SK-N-SH (cell line): ENCODE results near the gene CUL1.

ENCODE experiments used
- EP300 ChIP-seq, 2 experiments: IDR thresholded peaks; 2 replicates each; pipeline versions ENCODE4 v1.4.0 to v1.6.1; 2012; ENCODE audit warnings: borderline replicate concordance in 1 of 2, low read depth in 1 of 2, low read length in 1 of 2
- EZH2phosphoT487 ChIP-seq: fragments of 200-600 bp; sonication (generic); IDR thresholded peaks from 2 replicates; pipeline ENCODE4 v1.6.1; 2017; ENCODE audit warnings: low read depth, mixed run types, mild to moderate bottlenecking, antibody characterized with exemption, moderate library complexity, borderline replicate concordance
- MXI1 ChIP-seq: IDR thresholded peaks from 2 replicates; pipeline ENCODE4 v1.6.1; 2012; ENCODE audit warnings: mild to moderate bottlenecking, low read depth, low read length, improper control_type of control experiment
- POLR2AphosphoS5 ChIP-seq: IDR thresholded peaks from 2 replicates; pipeline ENCODE4 v1.6.1; 2012; ENCODE audit warnings: low read depth, low read length
- RFX5 ChIP-seq: IDR thresholded peaks from 2 replicates; pipeline ENCODE4 v1.6.1; 2012; ENCODE audit warnings: mild to moderate bottlenecking, improper control_type of control experiment, low read length
- SIN3A ChIP-seq: IDR thresholded peaks from 2 replicates; pipeline ENCODE4 v1.6.1; 2012; ENCODE audit warnings: low read depth, mild to moderate bottlenecking, low read length, moderate library complexity, borderline replicate concordance
- SMC3 ChIP-seq: IDR thresholded peaks from 2 replicates; pipeline ENCODE4 v1.6.1; 2012; ENCODE audit warnings: low read depth, low read length, improper control_type of control experiment
- TAF1 ChIP-seq: IDR thresholded peaks from 2 replicates; pipeline ENCODE4 v1.6.1; 2012; ENCODE audit warnings: low read depth, mild to moderate bottlenecking, low read length, moderate library complexity, borderline replicate concordance
- TEAD4 ChIP-seq: IDR thresholded peaks from 2 replicates; pipeline ENCODE4 v1.4.0; 2012; ENCODE audit warnings: mild to moderate bottlenecking, borderline replicate concordance; ENCODE audit not compliant: insufficient read depth
- TF ChIP-seq, protein P1 (sequence below): fragments of 200-600 bp; sonication (generic); IDR thresholded peaks from 2 replicates; pipeline ENCODE4 v1.6.1; 2017; ENCODE audit warnings: antibody characterized with exemption, mild to moderate bottlenecking, moderate library complexity

DNA sequence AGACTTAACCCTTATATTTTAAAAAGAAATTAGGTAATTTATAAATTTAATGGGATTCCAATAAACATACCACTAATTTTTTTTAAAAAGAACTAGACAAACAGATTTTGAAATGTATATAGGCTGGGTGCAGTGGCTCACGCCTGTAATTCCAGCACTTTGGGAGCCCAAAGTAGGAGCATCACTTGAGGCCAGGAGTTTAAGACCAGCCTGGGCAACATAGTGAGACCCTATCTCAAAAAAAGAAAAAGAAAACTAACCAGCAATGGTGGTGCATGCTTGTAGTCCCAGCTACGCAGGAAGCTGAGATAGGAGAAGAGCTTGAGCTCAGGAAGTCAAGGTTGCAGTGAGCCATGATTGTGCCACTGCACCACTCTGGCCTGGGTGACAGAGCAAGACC lies 122.7 kb downstream of the CUL1 start:
- TF ChIP-seq, protein P1, sequence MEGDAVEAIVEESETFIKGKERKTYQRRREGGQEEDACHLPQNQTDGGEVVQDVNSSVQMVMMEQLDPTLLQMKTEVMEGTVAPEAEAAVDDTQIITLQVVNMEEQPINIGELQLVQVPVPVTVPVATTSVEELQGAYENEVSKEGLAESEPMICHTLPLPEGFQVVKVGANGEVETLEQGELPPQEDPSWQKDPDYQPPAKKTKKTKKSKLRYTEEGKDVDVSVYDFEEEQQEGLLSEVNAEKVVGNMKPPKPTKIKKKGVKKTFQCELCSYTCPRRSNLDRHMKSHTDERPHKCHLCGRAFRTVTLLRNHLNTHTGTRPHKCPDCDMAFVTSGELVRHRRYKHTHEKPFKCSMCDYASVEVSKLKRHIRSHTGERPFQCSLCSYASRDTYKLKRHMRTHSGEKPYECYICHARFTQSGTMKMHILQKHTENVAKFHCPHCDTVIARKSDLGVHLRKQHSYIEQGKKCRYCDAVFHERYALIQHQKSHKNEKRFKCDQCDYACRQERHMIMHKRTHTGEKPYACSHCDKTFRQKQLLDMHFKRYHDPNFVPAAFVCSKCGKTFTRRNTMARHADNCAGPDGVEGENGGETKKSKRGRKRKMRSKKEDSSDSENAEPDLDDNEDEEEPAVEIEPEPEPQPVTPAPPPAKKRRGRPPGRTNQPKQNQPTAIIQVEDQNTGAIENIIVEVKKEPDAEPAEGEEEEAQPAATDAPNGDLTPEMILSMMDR: no peak
- TF ChIP-seq POLR2AphosphoS5 (no peak), MXI1 (no peak), SIN3A (no peak), RFX5 (no peak), EP300 (IDR thresholded peaks at IDR 0.05; ENCODE audit: borderline replicate concordance in 1 of 2, low read depth in 1 of 2, low read length in 1 of 2) (no peak), SMC3 (no peak), TEAD4 (no peak), EZH2phosphoT487 (no peak), TAF1 (no peak)
